Ectodermal cell (in vitro differentiated cells): Measurements from ENCODE around the gene MT1B.
A peak's percentile ranks its signal among the peaks of the same experiment; 100 is the strongest.

Experiments
- H3K27ac ChIP-seq: 2 replicates; pipeline ENCODE4 v1.7.0; 2013; ENCODE audit warnings: mild to moderate bottlenecking, low read depth, low read length; ENCODE audit not compliant: insufficient read depth, poor library complexity, severe bottlenecking
- H3K27me3 ChIP-seq: 2 replicates; pipeline ENCODE4 v1.7.0; 2013; ENCODE audit warnings: mild to moderate bottlenecking, low read length; ENCODE audit not compliant: insufficient read depth, control insufficient read depth, poor library complexity, severe bottlenecking
- H3K36me3 ChIP-seq: one replicate; pipeline ENCODE4 v1.7.0; 2013; ENCODE audit warnings: low read length; ENCODE audit not compliant: control insufficient read depth, insufficient read depth
- H3K4me1 ChIP-seq: one replicate; pipeline ENCODE4 v1.7.0; 2013; ENCODE audit warnings: low read length; ENCODE audit not compliant: control insufficient read depth, insufficient read depth
- H3K4me3 ChIP-seq: 2 replicates; pipeline ENCODE4 v1.7.0; 2013; ENCODE audit warnings: low read depth, low read length, control low read depth; ENCODE audit not compliant: insufficient read depth
- H3K9me3 ChIP-seq: 2 replicates; pipeline ENCODE4 v1.7.0; 2013; ENCODE audit warnings: mild to moderate bottlenecking, low read length, moderate library complexity; ENCODE audit not compliant: control insufficient read depth
- WGBS, 2 experiments: methylation state at CpG; one replicate each; pipeline ENCODE4 v1.1.7; 2013; ENCODE audit warnings: missing lambda C conversion rate in 2 of 2; 5-methylcytosine and 5-hydroxymethylcytosine counted together

MT1B gene

DNA sequence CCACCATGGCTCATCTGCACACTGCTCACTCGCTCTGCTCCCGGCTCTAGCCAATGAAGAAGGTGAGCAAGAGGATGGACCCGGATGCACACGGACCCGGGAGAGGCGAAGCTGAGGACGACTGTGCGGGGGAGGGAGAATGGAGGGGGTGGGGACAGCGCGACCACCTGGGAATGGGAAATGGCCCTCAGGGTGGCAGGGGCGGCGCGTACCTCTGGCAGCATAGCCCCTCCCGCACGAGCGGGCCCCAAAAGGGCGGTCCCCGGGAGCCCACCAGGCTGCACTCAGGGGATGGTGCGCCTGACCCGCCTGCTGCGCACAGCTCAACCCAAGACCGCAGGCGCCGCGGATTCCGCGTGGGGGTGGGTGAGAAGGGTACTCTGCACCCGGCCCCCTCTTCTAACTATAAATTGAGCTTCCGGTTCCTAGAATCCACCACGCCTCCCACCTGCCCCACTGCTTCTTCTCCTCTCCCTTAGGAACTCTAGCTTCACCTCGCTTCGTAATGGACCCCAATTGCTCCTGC is 24.1 kb downstream of the MT1B start:
- H3K9me3 ChIP-seq: no peaks in the 10 kb centered on the region
- WGBS, 2 experiments: 11 to 16% methylated on average over 32 of the region's 32 CpGs
- no peak overlapping the region for H3K27ac ChIP-seq
- H3K4me1 ChIP-seq: no peaks in the 10 kb centered on the region
- H3K36me3 ChIP-seq: no peaks in the 10 kb centered on the region
- H3K4me3 ChIP-seq: peak overlapping the region; percentile 17
- peaks cover 79% of the 10 kb centered on the region for H3K27me3 ChIP-seq

DNA sequence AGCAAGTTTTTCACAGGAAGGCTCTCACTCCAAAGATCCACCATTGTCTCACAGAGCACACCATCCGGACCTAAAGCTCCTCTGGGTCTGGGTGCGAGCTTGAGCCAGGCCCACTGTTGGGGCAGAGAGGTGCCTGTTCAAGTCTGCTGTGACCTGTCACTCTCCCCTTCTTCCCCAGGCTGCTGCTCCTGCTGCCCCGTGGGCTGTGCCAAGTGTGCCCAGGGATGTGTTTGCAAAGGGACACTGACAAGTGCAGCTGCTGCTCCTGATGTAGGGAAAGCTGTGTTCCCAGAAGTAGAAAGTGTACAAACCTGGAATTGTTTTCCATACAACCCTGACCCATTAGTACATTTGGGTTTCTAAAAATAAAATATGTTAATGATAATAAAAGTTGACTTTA is 25.8 kb downstream of the MT1B start:
- Histone ChIP-seq H3K4me3 (no peak overlapping the region), H3K27me3 (peaks cover 79% of the 10 kb centered on the region), H3K27ac (no peak overlapping the region), H3K4me1 (peaks cover 2% of the 10 kb centered on the region), H3K9me3 (no peaks in the 10 kb centered on the region), H3K36me3 (no peaks in the 10 kb centered on the region)
- 83 to 85% methylated on average over 3 of the region's 3 CpGs for WGBS, 2 experiments

DNA sequence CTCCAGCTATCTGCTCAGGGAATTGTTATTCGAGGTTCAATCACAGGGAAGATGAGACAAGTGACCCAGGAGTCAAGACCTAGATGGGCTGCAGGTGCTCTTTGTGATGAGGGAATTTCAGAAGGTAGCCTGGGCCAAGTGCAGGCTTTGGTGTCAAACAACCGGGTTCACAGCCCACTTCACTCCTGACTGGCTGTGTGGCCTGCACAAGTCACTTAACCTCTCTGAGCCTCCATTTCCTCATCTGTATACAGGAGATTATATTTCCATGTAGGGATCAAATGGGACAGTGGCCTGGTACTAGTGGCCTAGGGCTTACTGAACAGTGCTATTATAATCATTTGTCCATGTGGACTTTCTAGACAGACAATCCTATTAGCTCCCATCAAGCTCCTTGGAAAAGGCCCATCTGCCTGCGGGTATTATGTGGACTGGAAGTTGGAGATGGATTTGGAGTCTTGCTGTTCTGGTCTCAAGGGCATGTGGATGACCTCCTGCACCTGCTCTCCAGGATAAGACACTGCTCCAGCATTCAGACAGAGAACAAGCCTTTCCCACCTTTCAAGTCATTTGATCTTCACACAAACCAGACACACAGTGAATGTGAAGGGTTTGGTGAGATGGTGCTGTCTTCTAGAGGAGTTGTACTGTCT is 27.5 kb downstream of the MT1B start:
- Histone ChIP-seq H3K4me1 (peaks cover 6% of the 10 kb centered on the region), H3K36me3 (no peaks in the 10 kb centered on the region), H3K27ac (no peak overlapping the region), H3K4me3 (no peak overlapping the region), H3K9me3 (no peaks in the 10 kb centered on the region), H3K27me3 (peaks cover 78% of the 10 kb centered on the region)
- WGBS, 2 experiments: 92 to 95% methylated on average over 3 of the region's 3 CpGs

DNA sequence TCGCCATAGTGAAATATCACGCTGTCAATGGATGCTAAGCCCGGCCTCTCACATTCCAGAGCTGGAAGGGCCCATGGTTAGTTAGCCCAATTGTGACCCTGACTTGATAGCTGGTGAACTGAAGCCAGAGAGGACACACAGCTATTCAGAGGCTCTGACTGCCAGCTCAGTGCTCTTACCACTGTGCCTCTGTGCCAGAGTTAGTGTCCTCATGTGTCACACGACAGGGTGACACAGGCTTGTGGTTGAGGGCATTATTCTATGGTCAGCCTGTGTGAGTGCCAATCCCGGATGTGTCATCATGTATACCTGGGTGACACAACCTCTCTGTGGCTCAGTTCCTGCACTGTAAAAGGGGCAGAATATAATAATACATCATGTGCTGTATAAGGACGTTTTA is 28.1 kb downstream of the MT1B start:
- no peaks in the 10 kb centered on the region for H3K9me3 ChIP-seq
- H3K36me3 ChIP-seq: no peaks in the 10 kb centered on the region
- 88 to 89% methylated on average over 6 of the region's 6 CpGs for WGBS, 2 experiments
- H3K27me3 ChIP-seq: peaks cover 73% of the 10 kb centered on the region
- no peak overlapping the region for H3K4me3 ChIP-seq
- no peak overlapping the region for H3K27ac ChIP-seq
- H3K4me1 ChIP-seq: peaks cover 6% of the 10 kb centered on the region

DNA sequence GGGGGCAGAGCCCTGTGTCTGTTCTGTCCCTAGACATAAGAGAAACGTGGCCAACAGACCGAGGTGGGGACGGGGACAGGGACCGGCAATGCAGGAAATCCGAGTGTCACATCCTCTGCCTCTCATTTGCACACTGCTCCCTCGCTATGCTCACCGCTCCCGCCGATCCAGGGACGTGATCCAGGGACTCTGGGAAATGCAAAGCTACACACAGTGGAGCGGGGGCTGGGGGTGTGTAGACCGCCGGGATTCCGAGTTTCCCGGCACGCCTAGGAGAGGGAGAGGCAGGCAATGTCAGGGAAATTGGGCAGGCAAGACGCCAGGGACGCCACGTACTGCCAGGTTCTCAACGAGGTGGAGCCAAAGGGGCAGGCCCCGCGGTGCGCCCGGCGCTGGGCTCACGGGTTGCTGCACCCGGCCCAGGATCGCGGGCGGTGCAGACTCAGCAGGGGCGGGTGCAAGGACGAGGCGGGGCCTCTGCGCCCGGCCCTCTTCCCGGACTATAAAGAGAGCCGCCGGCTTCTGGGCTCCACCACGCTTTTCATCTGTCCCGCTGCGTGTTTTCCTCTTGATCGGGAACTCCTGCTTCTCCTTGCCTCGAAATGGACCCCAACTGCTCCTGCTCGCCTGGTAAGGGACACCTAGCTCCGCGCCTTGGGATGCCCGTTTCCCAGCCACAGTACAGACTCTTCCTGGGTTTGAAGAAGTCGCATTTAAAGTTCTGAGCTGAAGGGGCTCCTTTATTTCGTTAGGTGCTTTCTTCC is 30.4 kb downstream of the MT1B start, which contains the start of gene MT1X:
MT1X (plus strand) TSS at position 532 of the 764 bp plus-strand sequence; CDS start at position 603, 71 bp downstream.
- WGBS, 2 experiments: 1% methylated on average over 49 of the region's 49 CpGs
- H3K27me3 ChIP-seq: peaks cover 50% of the 10 kb centered on the region
- no peaks in the 10 kb centered on the region for H3K9me3 ChIP-seq
- H3K27ac ChIP-seq: no peak within 1 kb of the TSS
- no peaks in the 10 kb centered on the region for H3K36me3 ChIP-seq
- peaks cover 6% of the 10 kb centered on the region for H3K4me1 ChIP-seq
- peak within 1 kb of the TSS; percentile 51 for H3K4me3 ChIP-seq

DNA sequence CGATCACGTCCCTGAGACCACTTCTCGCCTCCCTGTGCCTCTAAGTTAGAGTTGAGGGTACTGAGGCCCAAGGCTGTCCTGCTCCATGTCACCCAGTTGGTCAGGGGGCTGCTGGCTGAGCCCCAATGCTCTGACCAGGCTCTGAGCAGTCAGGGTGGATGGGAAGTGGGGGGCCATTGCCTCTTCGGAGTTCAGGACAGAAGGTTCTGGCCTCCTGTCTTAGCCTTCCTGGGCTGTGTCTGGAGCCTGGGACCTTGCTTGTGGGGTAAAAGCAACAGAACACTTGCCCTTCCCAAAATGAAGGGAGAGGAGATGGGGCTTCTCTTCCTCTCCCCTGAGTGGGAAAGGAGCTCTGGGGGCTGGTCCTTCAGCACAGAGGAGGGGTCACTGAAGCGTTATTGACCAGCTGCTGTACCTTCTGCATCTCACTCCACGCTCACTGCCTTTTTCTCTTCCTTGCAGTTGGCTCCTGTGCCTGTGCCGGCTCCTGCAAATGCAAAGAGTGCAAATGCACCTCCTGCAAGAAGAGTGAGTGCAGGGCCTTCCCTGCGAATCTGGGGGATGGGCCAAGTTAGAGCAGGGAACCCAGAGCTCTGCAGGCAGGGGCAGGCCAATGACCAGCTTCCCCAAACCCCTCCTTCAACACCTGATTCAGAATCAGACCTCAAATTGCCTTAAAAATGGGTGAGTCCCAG is 31.2 kb downstream of the MT1B start:
- no peaks in the 10 kb centered on the region for H3K36me3 ChIP-seq
- no peak overlapping the region for H3K27ac ChIP-seq
- peak overlapping the region; percentile 51 for H3K4me3 ChIP-seq
- H3K9me3 ChIP-seq: no peaks in the 10 kb centered on the region
- H3K4me1 ChIP-seq: peaks cover 6% of the 10 kb centered on the region
- WGBS, 2 experiments: 27 to 31% methylated on average over 8 of the region's 8 CpGs
- peaks cover 43% of the 10 kb centered on the region for H3K27me3 ChIP-seq

DNA sequence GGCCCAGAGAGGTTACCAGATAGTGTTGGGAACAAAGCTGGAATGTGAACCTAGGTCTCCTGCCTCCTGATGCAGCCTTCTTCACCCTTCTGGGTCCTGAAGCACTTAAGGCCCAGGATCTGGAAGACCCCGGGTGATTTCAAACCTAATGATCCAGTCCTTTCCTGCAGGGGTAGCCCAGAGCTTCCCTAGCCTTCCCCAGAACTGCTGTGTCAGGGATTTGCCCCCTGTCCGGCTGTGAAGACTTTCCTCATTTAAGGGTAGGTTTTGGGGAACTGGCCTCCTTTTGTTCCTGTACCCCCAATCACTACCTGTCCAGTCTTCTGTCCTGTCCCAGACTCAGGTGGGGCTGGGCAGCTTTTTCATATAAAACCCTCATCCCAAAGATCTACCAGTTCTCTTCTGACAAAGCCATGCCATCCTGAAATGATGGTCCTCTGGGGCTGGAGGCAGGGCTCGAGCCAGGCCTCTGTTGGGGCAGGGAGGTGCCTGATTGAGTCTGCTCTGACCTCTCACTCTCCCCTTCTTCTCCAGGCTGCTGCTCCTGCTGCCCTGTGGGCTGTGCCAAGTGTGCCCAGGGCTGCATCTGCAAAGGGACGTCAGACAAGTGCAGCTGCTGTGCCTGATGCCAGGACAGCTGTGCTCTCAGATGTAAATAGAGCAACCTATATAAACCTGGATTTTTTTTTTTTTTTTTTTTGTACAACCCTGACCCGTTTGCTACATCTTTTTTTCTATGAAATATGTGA is 31.9 kb downstream of the MT1B start:
- 77 to 83% methylated on average over 4 to 5 of the region's 5 CpGs for WGBS, 2 experiments
- Histone ChIP-seq H3K4me3 (no peak overlapping the region), H3K27ac (no peak overlapping the region), H3K9me3 (no peaks in the 10 kb centered on the region), H3K4me1 (peaks cover 6% of the 10 kb centered on the region), H3K36me3 (no peaks in the 10 kb centered on the region), H3K27me3 (peaks cover 41% of the 10 kb centered on the region)

DNA sequence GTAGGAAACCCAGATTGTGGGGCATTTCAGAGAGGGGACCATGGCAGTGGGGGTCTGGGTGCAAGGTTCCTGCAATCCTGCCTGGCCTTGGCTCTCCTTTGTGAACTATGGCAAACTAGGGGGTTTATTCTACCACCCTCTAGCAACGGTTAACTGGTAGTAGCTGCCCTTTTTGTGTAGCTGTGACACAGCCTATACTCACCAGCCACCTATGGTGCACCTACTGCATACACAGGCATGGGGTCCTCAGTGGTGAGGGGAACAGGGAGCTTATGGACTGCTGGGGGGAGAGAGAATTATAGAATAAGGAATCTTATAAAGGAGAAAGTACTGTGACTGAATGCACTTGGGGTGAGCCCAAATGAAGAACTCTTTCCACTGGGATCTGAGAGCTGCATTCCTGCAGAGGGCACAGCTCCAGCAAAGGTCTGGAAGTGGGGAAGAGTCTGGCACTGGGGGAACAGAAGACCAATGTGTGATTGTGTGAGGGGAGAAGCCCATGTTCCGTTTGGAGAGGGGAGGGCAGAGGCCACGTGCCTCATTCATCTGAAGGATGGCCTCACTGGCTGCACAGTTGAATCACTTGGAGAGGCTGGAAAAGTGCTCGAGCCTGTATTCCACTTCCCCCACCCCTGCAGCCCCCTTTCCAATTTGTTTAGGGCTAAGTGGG is 32.7 kb downstream of the MT1B start:
- H3K9me3 ChIP-seq: no peaks in the 10 kb centered on the region
- 70 to 76% methylated on average over 4 of the region's 4 CpGs for WGBS, 2 experiments
- peaks cover 41% of the 10 kb centered on the region for H3K27me3 ChIP-seq
- H3K4me3 ChIP-seq: no peak overlapping the region
- no peaks in the 10 kb centered on the region for H3K36me3 ChIP-seq
- H3K4me1 ChIP-seq: peaks cover 6% of the 10 kb centered on the region
- no peak overlapping the region for H3K27ac ChIP-seq

DNA sequence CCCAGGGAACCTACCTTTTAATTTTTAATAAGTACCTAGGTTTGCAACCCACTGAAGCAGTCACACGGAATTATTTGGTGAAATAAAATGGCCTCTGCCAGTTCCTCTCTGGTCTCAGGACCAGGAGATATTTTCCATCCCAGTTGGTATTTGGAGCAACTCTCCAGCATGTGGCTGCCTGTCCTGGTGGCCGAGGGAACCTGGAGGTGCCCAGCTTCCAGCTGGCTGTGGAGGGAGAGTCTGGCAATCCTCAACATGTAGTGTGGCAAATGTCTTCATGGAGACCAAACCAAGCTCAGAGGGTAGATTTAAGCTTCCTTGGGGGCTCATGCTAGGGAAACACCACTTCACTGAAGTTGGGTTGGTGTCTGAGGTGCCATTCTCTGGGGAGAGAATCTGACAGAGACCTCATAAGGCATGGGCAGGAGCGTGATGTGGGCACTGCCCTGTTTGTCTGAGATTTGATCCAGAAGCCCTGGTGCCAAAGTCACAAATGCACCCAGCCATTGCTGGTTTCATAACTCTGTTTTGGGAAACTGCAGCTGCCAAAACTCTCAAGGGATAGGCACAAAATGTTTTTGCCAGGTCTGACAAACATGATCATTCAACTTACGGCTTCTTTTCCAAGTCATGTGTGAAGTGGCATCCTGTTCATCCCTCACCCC is 33.4 kb downstream of the MT1B start:
- H3K27me3 ChIP-seq: peaks cover 40% of the 10 kb centered on the region
- H3K4me1 ChIP-seq: peaks cover 6% of the 10 kb centered on the region
- no peak overlapping the region for H3K27ac ChIP-seq
- WGBS, 2 experiments: 92 to 96% methylated on average over 4 of the region's 4 CpGs
- H3K36me3 ChIP-seq: no peaks in the 10 kb centered on the region
- H3K9me3 ChIP-seq: no peaks in the 10 kb centered on the region
- no peak overlapping the region for H3K4me3 ChIP-seq
